HepG2 (cell line): ENCODE data around the gene CDC14B. TPM values are rescaled to one million over a fixed set of nuclear protein-coding genes. Genes with fewer than 3 reads are reported as not detected.

Experiments used
- BRCA1 ChIP-seq: sonication (generic); formaldehyde crosslinking; IDR thresholded peaks from 2 replicates; pipeline ENCODE4 v1.4.0; 2020; ENCODE audit warnings: missing genetic modification reagents
- HES4 ChIP-seq: sonication (generic); formaldehyde crosslinking; IDR thresholded peaks from 2 replicates; pipeline ENCODE4 v1.9.0; 2021; ENCODE audit warnings: mild to moderate bottlenecking, missing genetic modification reagents, borderline replicate concordance
- MED1 ChIP-seq: sonication (generic); formaldehyde crosslinking; IDR thresholded peaks from 2 replicates; pipeline ENCODE4 v1.4.0; 2020; ENCODE audit warnings: missing genetic modification reagents
- MEF2D ChIP-seq: sonication (generic); formaldehyde crosslinking; IDR thresholded peaks from 2 replicates; pipeline ENCODE4 v1.5.1; 2020; ENCODE audit warnings: mild to moderate bottlenecking, missing genetic modification reagents
- NCOA2 ChIP-seq: sonication (generic); formaldehyde crosslinking; IDR thresholded peaks from 2 replicates; pipeline ENCODE4 v1.8.0; 2022; ENCODE audit warnings: inconsistent platforms
- PAX8 ChIP-seq: sonication (generic); formaldehyde crosslinking; IDR thresholded peaks from 2 replicates; pipeline ENCODE4 v1.8.0; 2022; ENCODE audit warnings: mild to moderate bottlenecking, missing genetic modification reagents, borderline replicate concordance
- POLR2G ChIP-seq: fragments of 200-400 bp; formaldehyde crosslinking; IDR thresholded peaks from 2 replicates; pipeline ENCODE4 v1.6.1; 2018; ENCODE audit warnings: mild to moderate bottlenecking, low read depth, low read length, moderate library complexity
- SIX4 ChIP-seq: sonication (generic); formaldehyde crosslinking; IDR thresholded peaks from 2 replicates; pipeline ENCODE4 v1.4.0; 2020; ENCODE audit warnings: missing genetic modification reagents
- ZNF335 ChIP-seq: sonication (generic); formaldehyde crosslinking; IDR thresholded peaks from 2 replicates; pipeline ENCODE4 v1.4.0; 2020; ENCODE audit warnings: missing genetic modification reagents
- ZNF44 ChIP-seq: sonication (generic); formaldehyde crosslinking; IDR thresholded peaks from 2 replicates; pipeline ENCODE4 v1.5.1; 2020; ENCODE audit warnings: mild to moderate bottlenecking, missing genetic modification reagents
- ZNF446 ChIP-seq: sonication (generic); formaldehyde crosslinking; IDR thresholded peaks from 2 replicates; pipeline ENCODE4 v1.5.0; 2020; ENCODE audit warnings: mild to moderate bottlenecking, missing genetic modification reagents
- ZNF496 ChIP-seq: sonication (generic); formaldehyde crosslinking; IDR thresholded peaks from 2 replicates; pipeline ENCODE4 v1.8.1; 2023; ENCODE audit warnings: mild to moderate bottlenecking, moderate library complexity, missing genetic modification reagents; ENCODE audit not compliant: insufficient replicate concordance
- ZSCAN9 ChIP-seq: IDR thresholded peaks from 2 replicates; pipeline ENCODE4 v1.6.1; 2016; ENCODE audit warnings: borderline replicate concordance
- polyA plus RNA-seq, 8 experiments: library from polyadenylated mRNA; depleted of rRNA in 3 of 8; stranded (reverse) in 7 of 8; unstranded in 1 of 8; fragments of >200 nt; fragmentation: Illumina TruSeq in 4 of 8; extraction: Trizol in 4 of 8; gene quantifications; 2 replicates each; pipeline versions ENCODE4 v1.2.1 to v1.2.3, GENCODE V29; 2011 to 2016; ENCODE audit warnings: low read depth in 4 of 8, missing spikeins in 1 of 8, mixed read lengths in 1 of 8; ENCODE audit not compliant: insufficient read depth in 1 of 8
- total RNA-seq, 5 experiments: library from RNA; depleted of rRNA; stranded (reverse); fragments of >200 nt; fragmentation: Illumina TruSeq; extraction: Trizol; gene quantifications; 2 replicates each; pipeline ENCODE4 v1.2.3, GENCODE V29; 2016; ENCODE audit warnings: low read depth in 1 of 5
- TF ChIP-seq, protein P1 (sequence below): sonication (generic); formaldehyde crosslinking; conservative IDR thresholded peaks from 2 replicates; pipeline ENCODE4 v1.8.1; 2023; ENCODE audit warnings: missing genetic modification reagents
- TF ChIP-seq, protein P2 (sequence below): IDR thresholded peaks from 2 replicates; pipeline ENCODE4 v1.6.1; 2016; ENCODE audit warnings: low read depth

CDC14B gene
- total and polyA plus RNA-seq, 2 of the 13 experiments (the other 11 are each of a cell fraction or from before 2014, with no cell fraction given), result 25.8 to 33.3 TPM

- TF ChIP-seq ZNF496 (CRISPR knock-in tag) (no peak), ZNF446 (CRISPR knock-in tag) (no peak), ZNF44 (CRISPR knock-in tag) (no peak), POLR2G (peak; percentile 88; the same call in 1 of the 2 replicates), NCOA2 (no peak), BRCA1 (CRISPR knock-in tag) (no peak), HES4 (CRISPR knock-in tag) (no peak), ZNF335 (no peak), PAX8 (CRISPR knock-in tag) (no peak), MED1 (CRISPR knock-in tag) (no peak), SIX4 (CRISPR knock-in tag) (no peak), ZSCAN9 (CRISPR knock-in tag) (no peak), MEF2D (no peak)
- TF ChIP-seq, protein P1, sequence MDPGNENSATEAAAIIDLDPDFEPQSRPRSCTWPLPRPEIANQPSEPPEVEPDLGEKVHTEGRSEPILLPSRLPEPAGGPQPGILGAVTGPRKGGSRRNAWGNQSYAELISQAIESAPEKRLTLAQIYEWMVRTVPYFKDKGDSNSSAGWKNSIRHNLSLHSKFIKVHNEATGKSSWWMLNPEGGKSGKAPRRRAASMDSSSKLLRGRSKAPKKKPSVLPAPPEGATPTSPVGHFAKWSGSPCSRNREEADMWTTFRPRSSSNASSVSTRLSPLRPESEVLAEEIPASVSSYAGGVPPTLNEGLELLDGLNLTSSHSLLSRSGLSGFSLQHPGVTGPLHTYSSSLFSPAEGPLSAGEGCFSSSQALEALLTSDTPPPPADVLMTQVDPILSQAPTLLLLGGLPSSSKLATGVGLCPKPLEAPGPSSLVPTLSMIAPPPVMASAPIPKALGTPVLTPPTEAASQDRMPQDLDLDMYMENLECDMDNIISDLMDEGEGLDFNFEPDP, result no peak
- TF ChIP-seq, protein P2, sequence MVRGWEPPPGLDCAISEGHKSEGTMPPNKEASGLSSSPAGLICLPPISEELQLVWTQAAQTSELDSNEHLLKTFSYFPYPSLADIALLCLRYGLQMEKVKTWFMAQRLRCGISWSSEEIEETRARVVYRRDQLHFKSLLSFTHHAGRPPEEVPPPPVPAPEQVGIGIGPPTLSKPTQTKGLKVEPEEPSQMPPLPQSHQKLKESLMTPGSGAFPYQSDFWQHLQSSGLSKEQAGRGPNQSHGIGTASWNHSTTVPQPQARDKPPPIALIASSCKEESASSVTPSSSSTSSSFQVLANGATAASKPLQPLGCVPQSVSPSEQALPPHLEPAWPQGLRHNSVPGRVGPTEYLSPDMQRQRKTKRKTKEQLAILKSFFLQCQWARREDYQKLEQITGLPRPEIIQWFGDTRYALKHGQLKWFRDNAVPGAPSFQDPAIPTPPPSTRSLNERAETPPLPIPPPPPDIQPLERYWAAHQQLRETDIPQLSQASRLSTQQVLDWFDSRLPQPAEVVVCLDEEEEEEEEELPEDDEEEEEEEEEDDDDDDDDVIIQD (CRISPR knock-in tag), result no peak
These were observed 129.0 kb downstream of the CDC14B start (continued) for GRCh38 chr9:96490534-96491078.
